AG04450 (cell line): ENCODE measurements around the gene DPP10. TPM values are rescaled to one million over a fixed set of nuclear protein-coding genes. Genes with fewer than 3 reads are reported as not detected.

Source experiments
- CTCF ChIA-PET: fragments of 300-600, 350-600 bp; formaldehyde crosslinking; extraction: SDS; loops from one replicate; lab custom pipeline; 2022; ENCODE audit warnings: antibody characterized with exemption, inconsistent platforms; lab: Charles Lee
- POLR2A ChIA-PET: fragments of 350-600 bp; formaldehyde crosslinking; extraction: SDS; loops from one replicate; lab custom pipeline; 2021; ENCODE audit warnings: antibody characterized with exemption, inconsistent platforms; lab: Yijun Ruan, JAX
- DNase-seq: peaks from one replicate; pipeline ENCODE4 v3.0.0-alpha.2; 2011; ENCODE audit warnings: low read depth, low spot score
- H3K27ac ChIP-seq: one replicate; pipeline ENCODE4 v1.5.1; 2012; ENCODE audit warnings: low read depth, low read length, control low read depth
- H3K27me3 ChIP-seq: one replicate; pipeline ENCODE4 v1.6.0; 2012; ENCODE audit warnings: low read length; ENCODE audit not compliant: control insufficient read depth, insufficient read depth
- H3K4me3 ChIP-seq: 2 replicates; pipeline ENCODE4 v1.5.1; 2011; ENCODE audit warnings: mild to moderate bottlenecking, low read depth, low read length, control low read depth
- H3K9me3 ChIP-seq: 2 replicates; pipeline ENCODE4 v1.5.1; 2012; ENCODE audit warnings: low read length; ENCODE audit not compliant: control insufficient read depth, insufficient read depth
- CTCF ChIP-seq: IDR thresholded peaks from 2 replicates; pipeline ENCODE4 v1.5.1; 2011; ENCODE audit warnings: low read depth, low read length, control low read depth, inconsistent platforms
- polyA plus RNA-seq: library from polyadenylated mRNA; depleted of rRNA; stranded (reverse); fragments of >200 nt; gene quantifications from 2 replicates; pipeline ENCODE4 v1.2.3, GENCODE V29; 2011

The DPP10 gene
- polyA plus RNA-seq, 1 experiment: not detected

- no peak for TF ChIP-seq CTCF
- CTCF ChIA-PET: no interaction called here
- Histone ChIP-seq H3K4me3 (no peak overlapping the region), H3K27me3 (no peaks in the 10 kb centered on the region), H3K9me3 (peaks cover 6% of the 10 kb centered on the region), H3K27ac (no peak overlapping the region)
- POLR2A ChIA-PET: no interaction called here
- DNase-seq: no peak
Measured at GRCh38 chr2:114688241-114688640, 245.8 kb downstream of the DPP10 start.

DNA sequence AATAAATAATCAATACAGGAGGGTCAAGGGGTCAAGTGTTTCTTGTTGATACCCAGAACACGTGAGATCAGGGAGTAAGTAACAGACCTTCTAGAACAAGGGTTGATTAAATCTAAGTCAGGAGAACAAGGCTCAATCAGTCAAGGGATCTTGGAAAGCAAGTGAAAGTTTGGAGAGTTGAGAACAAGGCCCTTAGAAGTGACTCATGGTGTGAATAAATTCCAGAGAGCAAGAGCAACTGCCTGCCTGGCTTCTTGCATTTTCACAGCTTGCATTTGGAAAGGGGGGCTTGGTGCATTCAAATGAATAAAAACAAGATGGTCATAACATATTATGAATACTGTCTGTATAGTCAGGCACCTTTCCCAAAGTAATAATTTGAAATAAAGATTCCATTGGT, 256.1 kb downstream of the DPP10 start:
- DNase-seq: no peak
- Histone ChIP-seq H3K9me3 (peaks cover 4% of the 10 kb centered on the region; the same call in 1 of the 2 replicates), H3K27me3 (no peaks in the 10 kb centered on the region), H3K4me3 (no peak overlapping the region), H3K27ac (no peak overlapping the region)
- no peak for TF ChIP-seq CTCF
- POLR2A ChIA-PET: no interaction called here
- CTCF ChIA-PET: no interaction called here

DNA sequence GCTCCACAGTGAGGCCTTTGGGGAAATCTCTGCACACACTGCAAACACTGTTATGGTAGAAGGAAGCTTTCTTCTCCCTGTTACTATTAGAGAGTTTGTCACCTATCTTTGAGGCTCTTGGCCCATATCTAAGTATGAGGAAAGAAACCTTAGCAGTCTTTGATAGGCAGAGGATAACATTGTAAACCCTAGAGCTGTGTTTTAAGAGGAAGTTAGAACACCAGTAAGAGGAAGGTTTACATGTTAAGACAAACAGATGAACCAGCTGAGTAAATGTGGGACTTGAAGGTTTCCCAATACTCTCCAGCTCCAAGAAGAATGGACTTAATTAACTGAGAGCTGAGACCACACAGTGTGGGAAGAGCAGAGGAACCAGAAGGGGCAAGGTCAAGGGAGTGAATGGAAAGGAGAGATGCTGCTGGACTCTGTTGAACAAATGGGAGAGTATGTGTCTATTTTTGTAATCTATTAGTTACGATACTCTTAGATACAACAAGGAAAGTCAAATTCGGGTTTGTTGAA, 257.0 kb downstream of the DPP10 start:
- peaks cover 4% of the 10 kb centered on the region; the same call in 1 of the 2 replicates for H3K9me3 ChIP-seq
- ChIA-PET CTCF (no interaction called here), POLR2A (no interaction called here)
- H3K27ac ChIP-seq: no peak overlapping the region
- no peak for DNase-seq
- H3K27me3 ChIP-seq: no peaks in the 10 kb centered on the region
- no peak for TF ChIP-seq CTCF
- H3K4me3 ChIP-seq: no peak overlapping the region

- TF ChIP-seq CTCF: no peak
- ChIA-PET CTCF (no interaction called here), POLR2A (no interaction called here)
- Histone ChIP-seq H3K27me3 (no peaks in the 10 kb centered on the region), H3K27ac (no peak overlapping the region), H3K4me3 (no peak overlapping the region), H3K9me3 (peaks cover 4% of the 10 kb centered on the region; the same call in 1 of the 2 replicates)
- DNase-seq: no peak
Measured at GRCh38 chr2:114700440-114700839, 258.0 kb downstream of the DPP10 start.

GRCh38 chr2:114709936-114710850, 267.8 kb downstream of the DPP10 start:
- Histone ChIP-seq H3K27ac (no peak overlapping the region), H3K4me3 (no peak overlapping the region), H3K27me3 (no peaks in the 10 kb centered on the region), H3K9me3 (peaks cover 21% of the 10 kb centered on the region)
- no peak for TF ChIP-seq CTCF
- POLR2A ChIA-PET: no interaction called here
- CTCF ChIA-PET: no interaction called here
- DNase-seq: no peak
